LHCN-M2 (cell line): ENCODE measurements around the gene CACYBP. TPM values are rescaled to one million over a fixed set of nuclear protein-coding genes. Genes with fewer than 3 reads are reported as not detected.

Experiments
- total RNA-seq: library from RNA; depleted of rRNA; stranded (reverse); fragments of >200 nt; gene quantifications from 2 replicates; pipeline ENCODE4 v1.2.3, GENCODE V29; 2014; rRNA removed

CACYBP gene
- total RNA-seq, 1 experiment from 2014 or later: 145 TPM

Other genes starting within 250 kb of the CACYBP start
- gene MRPS14, start 23.5 kb downstream of the CACYBP start, total RNA-seq: 13.5 and 17.2 TPM in 2 replicates
- not detected in 2 replicates for gene TNN, start 67.9 kb downstream of the CACYBP start, total RNA-seq
- gene KIAA0040, start 192.8 kb downstream of the CACYBP start, total RNA-seq: not detected in 2 replicates